Keratinocyte (primary cell): ENCODE measurements around the gene CD68. TPM values are rescaled to one million over a fixed set of nuclear protein-coding genes. Genes with fewer than 3 reads are reported as not detected.
A peak's percentile ranks its signal among the peaks of the same experiment; 100 is the strongest.
"Not testable (repeated sequence)": the region's sequence is repeated elsewhere in the genome, so short reads cannot be mapped to it uniquely, and the experiment has no call there.

ENCODE experiments used
- DNase-seq: peaks from one replicate; pipeline ENCODE4 v3.0.0-alpha.2; 2011; ENCODE audit warnings: low read depth, missing footprints, low spot score
- FAIRE-seq: peaks from 2 replicates; lab custom pipeline; 2011; peaks lifted over from hg19 to GRCh38; lab: Jason Lieb, UNC
- H2AFZ ChIP-seq: 2 replicates; pipeline ENCODE4 v1.6.0; 2012; ENCODE audit warnings: low read length, control low read depth, inconsistent platforms; ENCODE audit not compliant: control insufficient read depth
- H3K27ac ChIP-seq: 2 replicates; pipeline ENCODE4 v1.5.1; 2011; ENCODE audit warnings: low read length; ENCODE audit not compliant: control insufficient read depth, insufficient read depth
- H3K27me3 ChIP-seq: 3 replicates; pipeline ENCODE4 v1.6.0; 2011; ENCODE audit warnings: low read length; ENCODE audit not compliant: control insufficient read depth, insufficient read depth; ENCODE audit errors: extremely low read depth
- H3K36me3 ChIP-seq, 2 experiments: 2 replicates in 1 of 2; 3 replicates in 1 of 2; pipeline ENCODE4 v1.5.1; 2011; ENCODE audit warnings: low read length in 2 of 2, mild to moderate bottlenecking in 1 of 2; ENCODE audit not compliant: control insufficient read depth in 2 of 2, insufficient read depth in 2 of 2; ENCODE audit errors: extremely low read depth in 1 of 2
- H3K4me1 ChIP-seq: 3 replicates; pipeline ENCODE4 v1.5.1; 2011; ENCODE audit warnings: low read length; ENCODE audit not compliant: control insufficient read depth, insufficient read depth; ENCODE audit errors: extremely low read depth
- H3K4me2 ChIP-seq: 3 replicates; pipeline ENCODE4 v1.6.0; 2011; ENCODE audit warnings: low read depth, low read length; ENCODE audit not compliant: control insufficient read depth, insufficient read depth; ENCODE audit errors: extremely low read depth
- H3K4me3 ChIP-seq, 3 experiments: fragments of 200-600 bp in 1 of 3; sonication (generic) in 1 of 3; 2 replicates in 2 of 3; 3 replicates in 1 of 3; pipeline ENCODE4 v1.5.1; 2011 to 2016; ENCODE audit warnings: low read length in 3 of 3, mild to moderate bottlenecking in 3 of 3, control low read depth in 2 of 3, inconsistent platforms in 1 of 3, low read depth in 1 of 3, mixed read lengths in 1 of 3, mixed run types in 1 of 3, moderate library complexity in 1 of 3; ENCODE audit not compliant: control insufficient read depth in 2 of 3, insufficient read depth in 2 of 3; ENCODE audit errors: extremely low read depth in 1 of 3
- H3K79me2 ChIP-seq: 2 replicates; pipeline ENCODE4 v1.6.0; 2012; ENCODE audit warnings: low read length; ENCODE audit not compliant: control insufficient read depth, insufficient read depth
- H3K9ac ChIP-seq: 3 replicates; pipeline ENCODE4 v1.6.0; 2011; ENCODE audit warnings: low read length; ENCODE audit not compliant: control insufficient read depth, insufficient read depth; ENCODE audit errors: extremely low read depth
- H3K9me1 ChIP-seq: 3 replicates; pipeline ENCODE4 v1.6.0; 2011; ENCODE audit warnings: low read length; ENCODE audit not compliant: control insufficient read depth, insufficient read depth; ENCODE audit errors: extremely low read depth
- H3K9me3 ChIP-seq: 2 replicates; pipeline ENCODE4 v1.5.1; 2012; ENCODE audit warnings: low read depth, low read length; ENCODE audit not compliant: control insufficient read depth
- H4K20me1 ChIP-seq: 3 replicates; pipeline ENCODE4 v1.6.0; 2011; ENCODE audit warnings: low read length; ENCODE audit not compliant: control insufficient read depth, insufficient read depth; ENCODE audit errors: extremely low read depth
- CTCF ChIP-seq, 3 experiments: IDR thresholded peaks in 1 of 3; conservative IDR thresholded peaks in 1 of 3; optimal IDR thresholded peaks in 1 of 3; 2 replicates in 2 of 3; 3 replicates in 1 of 3; pipeline versions ENCODE3 to v1.5.1; 2011; ENCODE audit warnings: low read length in 3 of 3, mild to moderate bottlenecking in 3 of 3, moderate library complexity in 2 of 3, control low read depth in 1 of 3, inconsistent platforms in 1 of 3; ENCODE audit not compliant: insufficient read depth in 2 of 3; ENCODE audit errors: extremely low read depth in 1 of 3
- EZH2 ChIP-seq: IDR thresholded peaks from one replicate; pipeline ENCODE4 v1.6.1; 2012; ENCODE audit warnings: inconsistent platforms, mild to moderate bottlenecking, low read length, moderate library complexity
- dilution Hi-C: fragments of 300-500 bp; cut with MboI; formaldehyde crosslinking; loops from one replicate; pipeline ENCODE4 v1.7.0; 2020; ENCODE audit warnings: low sequenced_read_pairs; ENCODE audit not compliant: extremely low pct_ligation_motif_present
- polyA plus RNA-seq, 5 experiments: library from polyadenylated mRNA; depleted of rRNA in 3 of 5; stranded (reverse) in 3 of 5; stranded (forward) in 1 of 5; unstranded in 1 of 5; fragments of >200 nt; gene quantifications; 1 replicate in 1 of 5; 2 replicates in 3 of 5; 3 replicates in 1 of 5; pipeline versions ENCODE4 v1.2.1 to v1.2.3, GENCODE V29; 2011 to 2012; ENCODE audit warnings: missing spikeins in 2 of 5, low read depth in 1 of 5, low replicate concordance in 1 of 5

The CD68 gene
- polyA plus RNA-seq, 1 donor (not counting 4 experiments of a cell fraction or from before 2014, with no cell fraction given) = 14.0 TPM

DNA sequence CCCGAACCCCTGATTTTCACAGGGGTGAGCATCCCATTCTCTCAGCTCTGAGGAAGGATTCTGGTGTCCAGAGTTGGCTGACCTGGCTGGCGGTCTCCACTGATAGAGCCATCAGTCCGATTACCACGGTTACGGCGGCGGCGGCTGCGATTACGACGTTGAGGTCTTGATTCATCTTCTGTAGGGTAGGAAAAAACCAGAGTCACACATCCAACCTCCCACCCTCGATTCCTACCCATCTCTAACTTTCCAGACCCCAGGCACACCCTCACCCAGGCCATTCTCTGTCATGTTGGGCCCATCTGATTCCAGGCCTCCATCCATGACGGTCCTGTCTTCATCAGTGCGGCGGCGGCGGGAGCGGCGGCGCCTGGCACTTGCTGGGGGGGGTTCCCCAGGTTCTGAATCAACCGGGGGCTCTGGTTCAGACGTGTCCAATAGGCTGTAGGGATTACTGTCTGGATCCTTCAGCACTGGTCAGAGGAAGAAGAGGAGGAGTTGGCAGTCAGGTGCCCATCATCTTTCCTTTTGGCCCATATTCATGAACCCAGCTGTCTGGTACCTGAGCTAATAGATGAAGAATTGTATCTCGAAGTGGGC lies 13.1 kb downstream of the CD68 start:
- no peak overlapping the region for H3K27ac ChIP-seq
- H3K27me3 ChIP-seq = no peaks in the 10 kb centered on the region
- peaks cover 19% of the 10 kb centered on the region for H3K4me1 ChIP-seq
- TF ChIP-seq EZH2 (no peak), CTCF (optimal IDR thresholded peaks at IDR 0.05 in 1 of 3, IDR thresholded peaks at IDR 0.05 in 1 of 3, conservative IDR thresholded peaks at IDR 0.05 in 1 of 3; ENCODE audit: extremely low read depth in 1 of 3, insufficient read depth in 2 of 3, low read length in 3 of 3) (no peak)
- no peaks in the 10 kb centered on the region for H3K9me1 ChIP-seq
- no peaks in the 10 kb centered on the region for H3K9me3 ChIP-seq
- H3K79me2 ChIP-seq = peaks cover 18% of the 10 kb centered on the region
- no peaks in the 10 kb centered on the region for H4K20me1 ChIP-seq
- H3K9ac ChIP-seq = no peak overlapping the region
- FAIRE-seq (no peak), DNase-seq (no peak)
- H2AFZ ChIP-seq = no peak overlapping the region
- no peak overlapping the region for H3K4me3 ChIP-seq
- H3K36me3 ChIP-seq = peaks cover 40 to 43% of the 10 kb centered on the region in 2 experiments
- dilution Hi-C loops = no loop called here
- no peak overlapping the region for H3K4me2 ChIP-seq

DNA sequence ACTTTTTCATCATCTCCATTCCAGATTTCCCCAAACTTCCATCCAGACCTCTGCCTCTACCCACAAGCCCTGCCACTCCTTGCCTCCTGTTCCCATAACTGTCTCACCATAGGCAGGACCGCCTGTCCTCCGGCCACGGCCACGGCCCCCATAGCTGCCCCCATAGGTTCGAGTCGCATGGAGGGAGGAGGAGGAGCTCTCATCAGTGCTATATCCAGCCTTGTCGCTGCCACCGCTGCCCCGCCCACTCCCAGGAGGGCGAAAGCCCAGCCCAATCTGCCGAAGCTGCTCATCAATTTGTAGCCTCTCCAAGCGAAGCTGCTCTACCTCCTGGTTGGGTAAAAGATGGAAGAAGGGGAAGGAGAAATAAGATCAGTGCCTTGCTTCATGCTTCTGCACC lies 13.9 kb downstream of the CD68 start:
- H3K4me3 ChIP-seq = no peak overlapping the region
- no peaks in the 10 kb centered on the region for H3K9me1 ChIP-seq
- no peak overlapping the region for H2AFZ ChIP-seq
- peaks cover 16% of the 10 kb centered on the region for H3K4me1 ChIP-seq
- H3K9ac ChIP-seq = no peak overlapping the region
- DNase-seq (no peak), FAIRE-seq (no peak)
- dilution Hi-C loops = no loop called here
- H4K20me1 ChIP-seq = no peaks in the 10 kb centered on the region
- peaks cover 37 to 43% of the 10 kb centered on the region in 2 experiments for H3K36me3 ChIP-seq
- H3K79me2 ChIP-seq = peaks cover 11% of the 10 kb centered on the region
- H3K27me3 ChIP-seq = no peaks in the 10 kb centered on the region
- H3K27ac ChIP-seq = no peak overlapping the region
- no peak overlapping the region for H3K4me2 ChIP-seq
- no peaks in the 10 kb centered on the region for H3K9me3 ChIP-seq
- TF ChIP-seq CTCF (optimal IDR thresholded peaks at IDR 0.05 in 1 of 3, IDR thresholded peaks at IDR 0.05 in 1 of 3, conservative IDR thresholded peaks at IDR 0.05 in 1 of 3; ENCODE audit: extremely low read depth in 1 of 3, insufficient read depth in 2 of 3, low read length in 3 of 3) = no peak
- TF ChIP-seq EZH2 = no peak

DNA sequence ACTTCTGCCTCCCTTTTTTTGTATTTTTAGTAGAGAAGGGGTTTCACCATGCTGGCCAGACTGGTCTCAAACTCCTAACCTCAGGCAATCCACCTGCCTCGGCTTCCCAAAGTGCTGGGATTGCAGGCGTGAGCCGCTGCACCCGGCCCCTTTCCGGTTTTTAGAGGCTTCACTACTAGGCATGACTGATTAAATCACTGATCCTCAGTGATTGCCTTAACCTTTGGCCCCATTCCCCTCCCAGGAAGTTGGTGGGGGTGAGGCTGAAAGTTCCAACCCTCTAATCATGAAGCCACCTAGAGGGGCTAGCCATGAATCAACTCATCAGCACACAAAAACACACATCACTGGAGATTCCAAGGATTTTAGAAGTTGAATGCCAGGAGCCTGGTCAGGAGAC lies 18.1 kb downstream of the CD68 start:
- H3K9me3 ChIP-seq, H3K79me2 ChIP-seq, H2AFZ ChIP-seq, dilution Hi-C loops, H3K27ac ChIP-seq, H3K4me3 ChIP-seq, DNase-seq, H3K9me1 ChIP-seq, H3K4me2 ChIP-seq, H3K4me1 ChIP-seq, H4K20me1 ChIP-seq, H3K9ac ChIP-seq, H3K27me3 ChIP-seq: not testable (repeated sequence)
- FAIRE-seq = peak; percentile 57
- H3K36me3 ChIP-seq = peaks cover 38 to 44% of the 10 kb centered on the region in 2 experiments
